Liver (tissue), 9 donors: ENCODE measurements around the gene RBM46. TPM values are rescaled to one million over a fixed set of nuclear protein-coding genes. Genes with fewer than 3 reads are reported as not detected.
A peak's percentile ranks its signal among the peaks of the same experiment; 100 is the strongest.

Experiments
- DNase-seq: peaks from one replicate; pipeline ENCODE4 v3.0.0-alpha.2; 2017; ENCODE audit warnings: low spot score
- H3K27ac ChIP-seq, 2 donors: one replicate each; pipeline ENCODE4 v1.7.0; 2013; ENCODE audit warnings: inconsistent platforms in 2 of 2, low read length in 2 of 2, control low read depth in 1 of 2, low read depth in 1 of 2, mild to moderate bottlenecking in 1 of 2
- H3K27me3 ChIP-seq, 4 donors: one replicate each; pipeline versions ENCODE4 v1.6.1 to v1.7.0; 2013; ENCODE audit warnings: low read length in 3 of 4, inconsistent platforms in 1 of 4, mild to moderate bottlenecking in 1 of 4, moderate library complexity in 1 of 4; ENCODE audit not compliant: control insufficient read depth in 4 of 4, insufficient read depth in 4 of 4
- H3K36me3 ChIP-seq, 4 donors: one replicate each; pipeline versions ENCODE4 v1.6.1 to v1.7.0; 2013; ENCODE audit warnings: low read length in 3 of 4, mild to moderate bottlenecking in 3 of 4, low read depth in 1 of 4, moderate library complexity in 1 of 4; ENCODE audit not compliant: control insufficient read depth in 4 of 4, insufficient read depth in 3 of 4
- H3K4me1 ChIP-seq, 4 donors: one replicate each; pipeline versions ENCODE4 v1.6.1 to v1.7.0; 2013; ENCODE audit warnings: low read length in 3 of 4, mild to moderate bottlenecking in 3 of 4, moderate library complexity in 1 of 4; ENCODE audit not compliant: control insufficient read depth in 4 of 4, insufficient read depth in 4 of 4
- H3K4me3 ChIP-seq, 3 donors: one replicate each; pipeline versions ENCODE4 v1.6.1 to v1.7.0; 2013; ENCODE audit warnings: low read length in 3 of 3, control low read depth in 1 of 3, low read depth in 1 of 3, mild to moderate bottlenecking in 1 of 3
- H3K9ac ChIP-seq, 2 donors: one replicate each; pipeline ENCODE4 v1.7.0; 2013; ENCODE audit warnings: low read length in 2 of 2, mild to moderate bottlenecking in 2 of 2, moderate library complexity in 2 of 2, control low read depth in 1 of 2, low read depth in 1 of 2
- H3K9me3 ChIP-seq, 4 donors: one replicate each; pipeline versions ENCODE4 v1.6.1 to v1.7.0; 2013; ENCODE audit warnings: low read length in 3 of 4; ENCODE audit not compliant: control insufficient read depth in 4 of 4
- EGR1 ChIP-seq, 2 donors: IDR thresholded peaks; 2 replicates each; pipeline ENCODE4 v1.6.1; 2016 to 2018; ENCODE audit warnings: antibody characterized with exemption in 2 of 2, low read depth in 2 of 2
- FOXA1 ChIP-seq: IDR thresholded peaks from 2 replicates; pipeline ENCODE4 v1.6.1; 2016; ENCODE audit warnings: antibody characterized with exemption
- FOXA2 ChIP-seq: IDR thresholded peaks from 2 replicates; pipeline ENCODE4 v1.6.1; 2016; ENCODE audit warnings: antibody characterized with exemption
- GABPA ChIP-seq, 2 donors: IDR thresholded peaks in 1 of 2; conservative IDR thresholded peaks in 1 of 2; 2 replicates each; pipeline ENCODE4 v1.6.1; 2016; ENCODE audit warnings: antibody characterized with exemption in 2 of 2, mild to moderate bottlenecking in 1 of 2, moderate library complexity in 1 of 2
- HNF4A ChIP-seq, 2 donors: conservative IDR thresholded peaks; 2 replicates each; pipeline ENCODE4 v1.6.1; 2016; ENCODE audit warnings: antibody characterized with exemption in 2 of 2, mild to moderate bottlenecking in 2 of 2
- HNF4G ChIP-seq: IDR thresholded peaks from 2 replicates; pipeline ENCODE4 v1.6.1; 2016; ENCODE audit warnings: antibody characterized with exemption
- JUND ChIP-seq, 2 donors: IDR thresholded peaks; 2 replicates each; pipeline ENCODE4 v1.6.1; 2016; ENCODE audit warnings: antibody characterized with exemption in 2 of 2
- MAX ChIP-seq: IDR thresholded peaks from 2 replicates; pipeline ENCODE4 v1.6.1; 2016; ENCODE audit warnings: antibody characterized with exemption
- NR2F2 ChIP-seq: IDR thresholded peaks from 2 replicates; pipeline ENCODE4 v1.6.1; 2016; ENCODE audit warnings: antibody characterized with exemption
- RAD21 ChIP-seq, 2 donors: IDR thresholded peaks; 2 replicates each; pipeline ENCODE4 v1.6.1; 2016; ENCODE audit warnings: antibody characterized with exemption in 2 of 2, mild to moderate bottlenecking in 2 of 2
- RXRA ChIP-seq, 2 donors: IDR thresholded peaks; 2 replicates each; pipeline ENCODE4 v1.6.1; 2017 to 2018; ENCODE audit warnings: antibody characterized with exemption in 2 of 2, mild to moderate bottlenecking in 1 of 2
- SP1 ChIP-seq: IDR thresholded peaks from 2 replicates; pipeline ENCODE4 v1.6.1; 2018; ENCODE audit warnings: antibody characterized with exemption, mild to moderate bottlenecking
- TAF1 ChIP-seq: conservative IDR thresholded peaks from 2 replicates; pipeline ENCODE4 v1.6.1; 2016; ENCODE audit warnings: antibody characterized with exemption, mild to moderate bottlenecking
- YY1 ChIP-seq: IDR thresholded peaks from 2 replicates; pipeline ENCODE4 v1.6.1; 2016; ENCODE audit warnings: antibody characterized with exemption, mild to moderate bottlenecking
- WGBS: extraction: QIAGEN DNeasy Blood & Tissue Kit; methylation state at CpG from one replicate; pipeline ENCODE4 v1.1.7; 2013; 5-methylcytosine and 5-hydroxymethylcytosine counted together
- polyA plus RNA-seq, 2 donors: library from polyadenylated mRNA; stranded (reverse) in 1 of 2; unstranded in 1 of 2; fragments of 200-250 nt in 1 of 2; fragments of >200 nt in 1 of 2; fragmentation: Nextera tagmentation in 1 of 2; extraction: Ambion mirVana in 1 of 2; gene quantifications; one replicate each; pipeline versions ENCODE4 v1.2.1 to v1.2.3, GENCODE V29; 2013 to 2015
- total RNA-seq, 2 donors: library from RNA; depleted of rRNA; stranded (reverse); fragments of >200 nt; gene quantifications; one replicate each; pipeline ENCODE4 v1.2.3, GENCODE V29; 2014
- TF ChIP-seq, protein P1 (sequence below): IDR thresholded peaks from 2 replicates; pipeline ENCODE4 v1.6.1; 2016; ENCODE audit warnings: antibody characterized with exemption, mild to moderate bottlenecking
- TF ChIP-seq, protein P2 (sequence below): IDR thresholded peaks from 2 replicates; pipeline ENCODE4 v1.6.1; 2016; ENCODE audit warnings: antibody characterized with exemption
- TF ChIP-seq, protein P3 (sequence below): IDR thresholded peaks from 2 replicates; pipeline ENCODE4 v1.6.1; 2016; ENCODE audit warnings: antibody characterized with exemption
- TF ChIP-seq, protein P4 (sequence below): fragments of 150-350 bp; IDR thresholded peaks from 2 replicates; pipeline ENCODE4 v1.5.1; 2017; ENCODE audit warnings: improper control_type of control experiment, low read depth, low read length; ENCODE audit not compliant: missing input control
- donor health status: healthy.
- donor health status: healthy.
- donor health status: healthy.
- donor health status: healthy.
- donor health status: healthy.

Gene RBM46
- total and polyA plus RNA-seq, 4 donors = 0.03 to 0.24 (median 0.08) TPM; not detected in 1

DNA sequence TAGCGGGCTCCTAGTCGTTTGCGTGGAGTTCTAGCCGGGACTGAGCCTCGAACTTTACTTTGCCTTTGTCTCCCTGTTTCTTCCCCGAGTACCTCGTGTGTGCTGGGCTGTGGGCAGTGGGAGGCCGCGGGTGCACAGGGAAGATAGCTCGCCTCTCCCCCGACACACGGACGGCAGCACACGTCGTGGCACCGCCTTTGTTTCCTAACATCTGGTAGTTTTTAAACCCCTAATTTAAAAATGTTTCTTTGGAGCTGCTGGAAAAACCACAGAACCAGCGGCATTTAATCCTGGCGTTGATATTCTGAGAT lies 866 bp downstream of the RBM46 start:
- 65% methylated on average over 18 of the region's 18 CpGs for WGBS
- Histone ChIP-seq H3K4me3 (peak overlapping the region in 1 of 3 donors; percentile 3), H3K27me3 (peaks cover 0 to 8% (median 0%) of the 10 kb centered on the region in 4 donors), H3K27ac (no peak overlapping the region), H3K36me3 (no peaks in the 10 kb centered on the region), H3K4me1 (no peaks in the 10 kb centered on the region), H3K9ac (no peak overlapping the region), H3K9me3 (no peaks in the 10 kb centered on the region)
- no peak for DNase-seq
- TF ChIP-seq SP1 (no peak), HNF4A (conservative IDR thresholded peaks at IDR 0.05) (no peak), FOXA2 (no peak), FOXA1 (no peak), GABPA (IDR thresholded peaks at IDR 0.05 in 1 of 2, conservative IDR thresholded peaks at IDR 0.05 in 1 of 2) (no peak), YY1 (no peak), MAX (no peak), NR2F2 (no peak), HNF4G (no peak), EGR1 (IDR thresholded peaks at IDR 0.05; ENCODE audit: low read depth in 2 of 2) (no peak), RXRA (IDR thresholded peaks at IDR 0.05) (no peak), TAF1 (no peak), JUND (IDR thresholded peaks at IDR 0.05) (no peak), RAD21 (IDR thresholded peaks at IDR 0.05) (no peak)
- TF ChIP-seq, protein P1, sequence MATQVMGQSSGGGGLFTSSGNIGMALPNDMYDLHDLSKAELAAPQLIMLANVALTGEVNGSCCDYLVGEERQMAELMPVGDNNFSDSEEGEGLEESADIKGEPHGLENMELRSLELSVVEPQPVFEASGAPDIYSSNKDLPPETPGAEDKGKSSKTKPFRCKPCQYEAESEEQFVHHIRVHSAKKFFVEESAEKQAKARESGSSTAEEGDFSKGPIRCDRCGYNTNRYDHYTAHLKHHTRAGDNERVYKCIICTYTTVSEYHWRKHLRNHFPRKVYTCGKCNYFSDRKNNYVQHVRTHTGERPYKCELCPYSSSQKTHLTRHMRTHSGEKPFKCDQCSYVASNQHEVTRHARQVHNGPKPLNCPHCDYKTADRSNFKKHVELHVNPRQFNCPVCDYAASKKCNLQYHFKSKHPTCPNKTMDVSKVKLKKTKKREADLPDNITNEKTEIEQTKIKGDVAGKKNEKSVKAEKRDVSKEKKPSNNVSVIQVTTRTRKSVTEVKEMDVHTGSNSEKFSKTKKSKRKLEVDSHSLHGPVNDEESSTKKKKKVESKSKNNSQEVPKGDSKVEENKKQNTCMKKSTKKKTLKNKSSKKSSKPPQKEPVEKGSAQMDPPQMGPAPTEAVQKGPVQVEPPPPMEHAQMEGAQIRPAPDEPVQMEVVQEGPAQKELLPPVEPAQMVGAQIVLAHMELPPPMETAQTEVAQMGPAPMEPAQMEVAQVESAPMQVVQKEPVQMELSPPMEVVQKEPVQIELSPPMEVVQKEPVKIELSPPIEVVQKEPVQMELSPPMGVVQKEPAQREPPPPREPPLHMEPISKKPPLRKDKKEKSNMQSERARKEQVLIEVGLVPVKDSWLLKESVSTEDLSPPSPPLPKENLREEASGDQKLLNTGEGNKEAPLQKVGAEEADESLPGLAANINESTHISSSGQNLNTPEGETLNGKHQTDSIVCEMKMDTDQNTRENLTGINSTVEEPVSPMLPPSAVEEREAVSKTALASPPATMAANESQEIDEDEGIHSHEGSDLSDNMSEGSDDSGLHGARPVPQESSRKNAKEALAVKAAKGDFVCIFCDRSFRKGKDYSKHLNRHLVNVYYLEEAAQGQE = no peak
- TF ChIP-seq, protein P2, sequence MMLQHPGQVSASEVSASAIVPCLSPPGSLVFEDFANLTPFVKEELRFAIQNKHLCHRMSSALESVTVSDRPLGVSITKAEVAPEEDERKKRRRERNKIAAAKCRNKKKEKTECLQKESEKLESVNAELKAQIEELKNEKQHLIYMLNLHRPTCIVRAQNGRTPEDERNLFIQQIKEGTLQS = no peak
- TF ChIP-seq, protein P3, sequence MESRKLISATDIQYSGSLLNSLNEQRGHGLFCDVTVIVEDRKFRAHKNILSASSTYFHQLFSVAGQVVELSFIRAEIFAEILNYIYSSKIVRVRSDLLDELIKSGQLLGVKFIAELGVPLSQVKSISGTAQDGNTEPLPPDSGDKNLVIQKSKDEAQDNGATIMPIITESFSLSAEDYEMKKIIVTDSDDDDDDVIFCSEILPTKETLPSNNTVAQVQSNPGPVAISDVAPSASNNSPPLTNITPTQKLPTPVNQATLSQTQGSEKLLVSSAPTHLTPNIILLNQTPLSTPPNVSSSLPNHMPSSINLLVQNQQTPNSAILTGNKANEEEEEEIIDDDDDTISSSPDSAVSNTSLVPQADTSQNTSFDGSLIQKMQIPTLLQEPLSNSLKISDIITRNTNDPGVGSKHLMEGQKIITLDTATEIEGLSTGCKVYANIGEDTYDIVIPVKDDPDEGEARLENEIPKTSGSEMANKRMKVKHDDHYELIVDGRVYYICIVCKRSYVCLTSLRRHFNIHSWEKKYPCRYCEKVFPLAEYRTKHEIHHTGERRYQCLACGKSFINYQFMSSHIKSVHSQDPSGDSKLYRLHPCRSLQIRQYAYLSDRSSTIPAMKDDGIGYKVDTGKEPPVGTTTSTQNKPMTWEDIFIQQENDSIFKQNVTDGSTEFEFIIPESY = no peak
- TF ChIP-seq, protein P4, sequence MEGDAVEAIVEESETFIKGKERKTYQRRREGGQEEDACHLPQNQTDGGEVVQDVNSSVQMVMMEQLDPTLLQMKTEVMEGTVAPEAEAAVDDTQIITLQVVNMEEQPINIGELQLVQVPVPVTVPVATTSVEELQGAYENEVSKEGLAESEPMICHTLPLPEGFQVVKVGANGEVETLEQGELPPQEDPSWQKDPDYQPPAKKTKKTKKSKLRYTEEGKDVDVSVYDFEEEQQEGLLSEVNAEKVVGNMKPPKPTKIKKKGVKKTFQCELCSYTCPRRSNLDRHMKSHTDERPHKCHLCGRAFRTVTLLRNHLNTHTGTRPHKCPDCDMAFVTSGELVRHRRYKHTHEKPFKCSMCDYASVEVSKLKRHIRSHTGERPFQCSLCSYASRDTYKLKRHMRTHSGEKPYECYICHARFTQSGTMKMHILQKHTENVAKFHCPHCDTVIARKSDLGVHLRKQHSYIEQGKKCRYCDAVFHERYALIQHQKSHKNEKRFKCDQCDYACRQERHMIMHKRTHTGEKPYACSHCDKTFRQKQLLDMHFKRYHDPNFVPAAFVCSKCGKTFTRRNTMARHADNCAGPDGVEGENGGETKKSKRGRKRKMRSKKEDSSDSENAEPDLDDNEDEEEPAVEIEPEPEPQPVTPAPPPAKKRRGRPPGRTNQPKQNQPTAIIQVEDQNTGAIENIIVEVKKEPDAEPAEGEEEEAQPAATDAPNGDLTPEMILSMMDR = no peak
